OCI-LY1 (cell line): ENCODE data around the gene PPP1R18.

Experiments
- EZH2 ChIP-seq: fragments of 200-600 bp; sonication (generic), shearing (Covaris generic); IDR thresholded peaks from 2 replicates; pipeline ENCODE4 v1.8.0; 2017; ENCODE audit warnings: borderline replicate concordance, mixed run types, mild to moderate bottlenecking, antibody characterized with exemption, low read length, moderate library complexity, mixed read lengths
- TF ChIP-seq, protein P1 (sequence below): fragments of 200-600 bp; sonication (generic), shearing (Covaris generic); IDR thresholded peaks from 2 replicates; pipeline ENCODE4 v1.5.1; 2017; ENCODE audit warnings: mild to moderate bottlenecking, antibody characterized with exemption, low read length, moderate library complexity, mixed read lengths

DNA sequence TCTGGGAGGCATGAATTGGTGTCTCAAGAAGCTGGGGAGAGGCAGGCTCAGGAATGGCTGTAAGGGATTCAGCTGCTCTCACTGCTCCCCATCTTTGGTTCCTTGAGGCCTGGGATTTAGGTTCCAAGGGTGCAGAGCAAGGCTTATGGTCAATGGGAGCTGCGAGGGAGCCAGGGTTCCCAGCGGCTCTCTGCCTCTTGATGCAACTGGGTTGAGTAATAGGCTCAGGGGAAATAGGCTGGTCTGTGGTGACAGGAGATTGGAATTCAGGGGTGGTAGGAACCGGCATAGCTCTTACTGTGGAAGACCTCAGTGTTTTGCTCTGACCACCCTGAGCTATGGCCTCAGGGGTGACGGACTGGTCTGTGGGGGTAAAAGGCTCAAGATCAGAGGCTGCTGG lies 17.4 kb upstream of the PPP1R18 start:
- TF ChIP-seq, protein P1, sequence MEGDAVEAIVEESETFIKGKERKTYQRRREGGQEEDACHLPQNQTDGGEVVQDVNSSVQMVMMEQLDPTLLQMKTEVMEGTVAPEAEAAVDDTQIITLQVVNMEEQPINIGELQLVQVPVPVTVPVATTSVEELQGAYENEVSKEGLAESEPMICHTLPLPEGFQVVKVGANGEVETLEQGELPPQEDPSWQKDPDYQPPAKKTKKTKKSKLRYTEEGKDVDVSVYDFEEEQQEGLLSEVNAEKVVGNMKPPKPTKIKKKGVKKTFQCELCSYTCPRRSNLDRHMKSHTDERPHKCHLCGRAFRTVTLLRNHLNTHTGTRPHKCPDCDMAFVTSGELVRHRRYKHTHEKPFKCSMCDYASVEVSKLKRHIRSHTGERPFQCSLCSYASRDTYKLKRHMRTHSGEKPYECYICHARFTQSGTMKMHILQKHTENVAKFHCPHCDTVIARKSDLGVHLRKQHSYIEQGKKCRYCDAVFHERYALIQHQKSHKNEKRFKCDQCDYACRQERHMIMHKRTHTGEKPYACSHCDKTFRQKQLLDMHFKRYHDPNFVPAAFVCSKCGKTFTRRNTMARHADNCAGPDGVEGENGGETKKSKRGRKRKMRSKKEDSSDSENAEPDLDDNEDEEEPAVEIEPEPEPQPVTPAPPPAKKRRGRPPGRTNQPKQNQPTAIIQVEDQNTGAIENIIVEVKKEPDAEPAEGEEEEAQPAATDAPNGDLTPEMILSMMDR, result no peak
- no peak for TF ChIP-seq EZH2
